ENCODE data around the gene TACSTD2. TPM values are rescaled to one million over a fixed set of nuclear protein-coding genes. Genes with fewer than 3 reads are reported as not detected.
"Not testable (repeated sequence)": the region's sequence is repeated elsewhere in the genome, so short reads cannot be mapped to it uniquely, and the experiment has no call there.

The TACSTD2 gene
- total RNA-seq, 1 donor from 2014 or later: 0.25 TPM

- ATAC-seq (no peak), DNase-seq (no peak)
- intact Hi-C loops (cut with micrococcal nuclease): no loop called here
These were observed 6.2 kb downstream of the TACSTD2 start for GRCh38 chr1:58570817-58571216.

- intact Hi-C loops (cut with micrococcal nuclease): no loop called here
- no peak for ATAC-seq
- no peak for DNase-seq
These were observed 7.0 kb downstream of the TACSTD2 start for GRCh38 chr1:58570094-58570493.

- ATAC-seq (no peak), DNase-seq (no peak)
- intact Hi-C loops (cut with micrococcal nuclease): no loop called here
These were observed 8.1 kb downstream of the TACSTD2 start for GRCh38 chr1:58568911-58569310.

- intact Hi-C loops (cut with micrococcal nuclease): no loop called here
- DNase-seq: no peak
- ATAC-seq: no peak
These were observed 8.7 kb downstream of the TACSTD2 start for GRCh38 chr1:58568271-58568860.

- ATAC-seq (no peak), DNase-seq (no peak)
- intact Hi-C loops (cut with micrococcal nuclease): no loop called here
These were observed 10.7 kb downstream of the TACSTD2 start for GRCh38 chr1:58566339-58566738.

GRCh38 chr1:58563715-58564114 lies 13.3 kb downstream of the TACSTD2 start:
- ATAC-seq; intact Hi-C loops (cut with micrococcal nuclease); DNase-seq: not testable (repeated sequence)

GRCh38 chr1:58561633-58562032 lies 15.4 kb downstream of the TACSTD2 start:
- intact Hi-C loops (cut with micrococcal nuclease): no loop called here
- DNase-seq (no peak), ATAC-seq (no peak)

- no peak for ATAC-seq
- DNase-seq: no peak
- intact Hi-C loops (cut with micrococcal nuclease): no loop called here
These were observed 21.7 kb downstream of the TACSTD2 start for GRCh38 chr1:58555393-58555792.

- DNase-seq (no peak), ATAC-seq (peak; percentile 20)
- intact Hi-C loops (cut with micrococcal nuclease): no loop called here
These were observed 25.6 kb downstream of the TACSTD2 start for GRCh38 chr1:58551186-58552140.

GRCh38 chr1:58549291-58549690 lies 27.8 kb downstream of the TACSTD2 start:
- DNase-seq; intact Hi-C loops (cut with micrococcal nuclease); ATAC-seq: not testable (repeated sequence)

- DNase-seq (no peak), ATAC-seq (no peak)
- intact Hi-C loops (cut with micrococcal nuclease): no loop called here
These were observed 28.7 kb downstream of the TACSTD2 start for GRCh38 chr1:58548371-58548770.

- DNase-seq: peak; percentile 99
- intact Hi-C loops (cut with micrococcal nuclease): no loop called here
- ATAC-seq: peak; percentile 99
These were observed 30.3 kb downstream of the TACSTD2 start, which contains the start of gene OMA1 for GRCh38 chr1:58546520-58547308. TSS of gene OMA1 (minus strand) at chr1:58546726. CDS start at chr1:58539294, 7,432 bp downstream.

GRCh38 chr1:58545591-58546519 lies 31.2 kb downstream of the TACSTD2 start:
- ATAC-seq: peak; percentile 92
- intact Hi-C loops (cut with micrococcal nuclease): no loop called here
- DNase-seq: peak; percentile 89

GRCh38 chr1:58543260-58543659 lies 33.8 kb downstream of the TACSTD2 start:
- no peak for DNase-seq
- ATAC-seq: no peak
- intact Hi-C loops (cut with micrococcal nuclease): no loop called here

GRCh38 chr1:58539553-58539952 lies 37.5 kb downstream of the TACSTD2 start:
- no peak for DNase-seq
- ATAC-seq: no peak
- intact Hi-C loops (cut with micrococcal nuclease): no loop called here

- no peak for ATAC-seq
- DNase-seq: no peak
- intact Hi-C loops (cut with micrococcal nuclease): no loop called here
These were observed 38.2 kb downstream of the TACSTD2 start for GRCh38 chr1:58538821-58539220.

- ATAC-seq; intact Hi-C loops (cut with micrococcal nuclease); DNase-seq: not testable (repeated sequence)
These were observed 45.2 kb downstream of the TACSTD2 start for GRCh38 chr1:58531842-58532241.

- intact Hi-C loops (cut with micrococcal nuclease): no loop called here
- DNase-seq (no peak), ATAC-seq (no peak)
These were observed 47.8 kb downstream of the TACSTD2 start for GRCh38 chr1:58529284-58529683.

- intact Hi-C loops (cut with micrococcal nuclease): no loop called here
- DNase-seq: no peak
- ATAC-seq: peak; percentile 43
These were observed 48.5 kb downstream of the TACSTD2 start for GRCh38 chr1:58528518-58528917.

Measured in left ventricle myocardium superior (tissue), 1 donor.